K562 (cell line): ENCODE data around the gene GMNN. TPM values are rescaled to one million over a fixed set of nuclear protein-coding genes. Genes with fewer than 3 reads are reported as not detected.

Experiments
- ATAC-seq: fragments of 200-7000 bp; cut with Tn5 transposase; 3 replicates; pipeline ENCODE4 v1.9.1; 2020; ENCODE audit warnings: moderate library complexity
- BruUV-seq: library from RNA; stranded (reverse); fragments of 400-500 nt; replicated peaks from 2 replicates; lab custom pipeline; 2021; lab: Mats Ljungman, UMichigan
- CTCF ChIA-PET: fragments of 300-600 bp; formaldehyde crosslinking; extraction: SDS; loops from one replicate; lab custom pipeline; 2021; ENCODE audit warnings: low intra/inter-chr PET ratio; lab: Yijun Ruan, JAX
- POLR2A ChIA-PET: fragments of 300-600, 350-650 bp; sonication (Branson Sonifier 250); formaldehyde crosslinking; extraction: SDS; loops from one replicate; lab custom pipeline; 2021; ENCODE audit warnings: antibody characterized with exemption, inconsistent platforms; lab: Yijun Ruan, JAX
- DNase-seq, 4 experiments: peaks; one replicate each; pipeline versions ENCODE4 v3.0.0 to v3.0.0-alpha.2; 2011 to 2018; ENCODE audit warnings: low spot score in 3 of 4, mixed read lengths in 3 of 4; ENCODE audit errors: extremely low read depth in 1 of 4
- FAIRE-seq: peaks from 2 replicates; lab custom pipeline; 2011; peaks lifted over from hg19 to GRCh38; lab: Jason Lieb, UNC
- H2AFZ ChIP-seq: 2 replicates; pipeline ENCODE4 v1.6.0; 2011; ENCODE audit warnings: low read depth, low read length, control low read depth, inconsistent platforms
- H3K27ac ChIP-seq: fragments of 200-600 bp; 3 replicates; pipeline ENCODE4 v1.8.0; 2011; ENCODE audit warnings: low read depth, mild to moderate bottlenecking, control low read depth, inconsistent platforms, low read length, moderate library complexity, mixed read lengths; ENCODE audit errors: extremely low read depth
- H3K27me3 ChIP-seq, 2 experiments: fragments of 300-600 bp in 1 of 2; 2 replicates in 1 of 2; 3 replicates in 1 of 2; pipeline versions ENCODE4 v1.6.0 to v1.8.0; 2011; ENCODE audit warnings: inconsistent platforms in 2 of 2, low read length in 2 of 2, mild to moderate bottlenecking in 1 of 2, mixed read lengths in 1 of 2, moderate library complexity in 1 of 2; ENCODE audit not compliant: control insufficient read depth in 2 of 2, insufficient read depth in 2 of 2
- H3K36me3 ChIP-seq: fragments of 300-600 bp; 3 replicates; pipeline ENCODE4 v1.8.0; 2011; ENCODE audit warnings: mild to moderate bottlenecking, low read length, inconsistent platforms; ENCODE audit not compliant: control insufficient read depth, insufficient read depth
- H3K4me1 ChIP-seq, 2 experiments: fragments of 200-600 bp in 1 of 2; replicated peaks in 1 of 2; 2 replicates in 1 of 2; 3 replicates in 1 of 2; pipeline versions ENCODE4 v1.5.1 to v1.8.0; 2011; ENCODE audit warnings: inconsistent platforms in 2 of 2, low read length in 2 of 2, mild to moderate bottlenecking in 1 of 2, mixed read lengths in 1 of 2, moderate library complexity in 1 of 2; ENCODE audit not compliant: control insufficient read depth in 2 of 2, insufficient read depth in 2 of 2
- H3K4me2 ChIP-seq: 2 replicates; pipeline ENCODE4 v1.6.1; 2011; ENCODE audit warnings: low read length, control low read depth, inconsistent platforms, mixed read lengths; ENCODE audit not compliant: insufficient read depth
- H3K4me3 ChIP-seq: fragments of 200-600 bp; sonication (generic), shearing (Covaris generic); 2 replicates; pipeline ENCODE4 v1.5.1; 2016; ENCODE audit warnings: control low read depth, inconsistent platforms
- H3K79me2 ChIP-seq: fragments of 200-600 bp; 3 replicates; pipeline ENCODE4 v1.8.0; 2011; ENCODE audit warnings: low read length, inconsistent platforms; ENCODE audit not compliant: control insufficient read depth, insufficient read depth
- H3K9ac ChIP-seq, 2 experiments: 2 replicates each; pipeline versions ENCODE4 v1.6.0 to v1.6.1; 2011; ENCODE audit warnings: low read depth in 2 of 2, low read length in 2 of 2, control low read depth in 1 of 2, inconsistent platforms in 1 of 2, mild to moderate bottlenecking in 1 of 2, mixed read lengths in 1 of 2; ENCODE audit not compliant: insufficient read depth in 1 of 2
- H3K9me1 ChIP-seq: one replicate; pipeline ENCODE4 v1.6.0; 2011; ENCODE audit warnings: inconsistent platforms, mild to moderate bottlenecking, low read length, moderate library complexity; ENCODE audit not compliant: control insufficient read depth, insufficient read depth
- H3K9me3 ChIP-seq: replicated peaks from 2 replicates; pipeline ENCODE4 v1.5.1; 2011; ENCODE audit warnings: low read depth, low read length, inconsistent platforms; ENCODE audit not compliant: control insufficient read depth, insufficient read depth
- H4K20me1 ChIP-seq: replicated peaks from 2 replicates; pipeline ENCODE4 v1.6.1; 2011; ENCODE audit warnings: low read length, inconsistent platforms, mixed read lengths; ENCODE audit not compliant: control insufficient read depth, insufficient read depth
- ASH1L ChIP-seq: fragments of 450-650 bp; IDR thresholded peaks from 2 replicates; pipeline ENCODE4 v1.6.1; 2018; ENCODE audit warnings: borderline replicate concordance, mild to moderate bottlenecking, low read depth; ENCODE audit not compliant: partially characterized antibody
- CEBPG ChIP-seq, 3 experiments: fragments of 200-800 bp in 1 of 3; sonication (Bioruptor generic) in 1 of 3; sonication (generic) in 1 of 3; formaldehyde crosslinking in 1 of 3; IDR thresholded peaks in 2 of 3; conservative IDR thresholded peaks in 1 of 3; 2 replicates each; pipeline versions ENCODE4 v1.6.1 to v1.8.0; 2016 to 2022; ENCODE audit warnings: missing compliant biosample characterization in 2 of 3, missing genetic modification characterization in 2 of 3, mild to moderate bottlenecking in 1 of 3, missing genetic modification reagents in 1 of 3
- ESRRB ChIP-seq: fragments of 250-450 bp; sonication (Bioruptor Pico); IDR thresholded peaks from 2 replicates; pipeline ENCODE4 v1.5.0; 2020; ENCODE audit warnings: mild to moderate bottlenecking, moderate library complexity, borderline replicate concordance
- ETS2 ChIP-seq: IDR thresholded peaks from 2 replicates; pipeline ENCODE4 v1.6.1; 2016; ENCODE audit warnings: borderline replicate concordance, missing genetic modification characterization, mild to moderate bottlenecking, moderate library complexity, missing compliant biosample characterization; ENCODE audit not compliant: poor library complexity, severe bottlenecking
- KAT2B ChIP-seq: IDR thresholded peaks from one replicate; pipeline ENCODE4 v1.6.1; 2012; ENCODE audit warnings: low read depth, mild to moderate bottlenecking, control low read depth, inconsistent platforms, low read length, moderate library complexity
- KAT7 ChIP-seq: sonication (generic); formaldehyde crosslinking; IDR thresholded peaks from 2 replicates; pipeline ENCODE4 v1.8.0; 2022; ENCODE audit warnings: missing genetic modification reagents, mild to moderate bottlenecking, borderline replicate concordance
- L3MBTL2 ChIP-seq: fragments of 450-650 bp; IDR thresholded peaks from 2 replicates; pipeline ENCODE4 v1.6.1; 2016; ENCODE audit warnings: mild to moderate bottlenecking, moderate library complexity
- MCM2 ChIP-seq: fragments of 450-650 bp; IDR thresholded peaks from 2 replicates; pipeline ENCODE4 v1.6.1; 2017; ENCODE audit warnings: low read depth, mild to moderate bottlenecking
- NFATC3 ChIP-seq: fragments of 450-650 bp; IDR thresholded peaks from 2 replicates; pipeline ENCODE4 v1.6.1; 2017; ENCODE audit warnings: mild to moderate bottlenecking
- POLR3A ChIP-seq: IDR thresholded peaks from 2 replicates; pipeline ENCODE4 v1.6.1; 2011; ENCODE audit warnings: borderline replicate concordance, mild to moderate bottlenecking, moderate library complexity; ENCODE audit not compliant: insufficient read length, insufficient read depth; ENCODE audit errors: extremely low read depth
- RUNX1 ChIP-seq: sonication (generic); IDR thresholded peaks from 2 replicates; pipeline ENCODE4 v1.6.1; 2016; ENCODE audit warnings: antibody characterized with exemption, low read depth
- TAL1 ChIP-seq: fragments of 450-650 bp; IDR thresholded peaks from 2 replicates; pipeline ENCODE4 v1.6.1; 2016; ENCODE audit warnings: mild to moderate bottlenecking
- YY1 ChIP-seq, 3 experiments: IDR thresholded peaks; 2 replicates each; pipeline ENCODE4 v1.6.1; 2011; ENCODE audit warnings: low read length in 2 of 3, mild to moderate bottlenecking in 2 of 3, moderate library complexity in 2 of 3, borderline replicate concordance in 1 of 3, control low read depth in 1 of 3, low read depth in 1 of 3; ENCODE audit not compliant: insufficient read depth in 3 of 3, insufficient replicate concordance in 2 of 3, control insufficient read depth in 1 of 3, insufficient read length in 1 of 3; ENCODE audit errors: extremely low read depth in 1 of 3
- ZKSCAN8 ChIP-seq: fragments of 200-800 bp; sonication (Bioruptor generic); IDR thresholded peaks from 2 replicates; pipeline ENCODE4 v1.6.1; 2016; ENCODE audit warnings: missing genetic modification characterization, missing compliant biosample characterization
- ZNF695 ChIP-seq: fragments of 450-650 bp; formaldehyde crosslinking; IDR thresholded peaks from 2 replicates; pipeline ENCODE4 v1.4.0; 2020; ENCODE audit warnings: mild to moderate bottlenecking, moderate library complexity
- WGBS: fragments of 100-300 bp; shearing (Covaris generic); methylation state at CpG from one replicate; pipeline ENCODE4 v1.1.6; 2016; ENCODE audit warnings: low coverage, mixed read lengths; ENCODE audit not compliant: insufficient coverage; ENCODE audit errors: missing lambda C conversion rate; 5-methylcytosine and 5-hydroxymethylcytosine counted together
- in situ Hi-C: fragments of 300-500 bp; cut with MboI; formaldehyde crosslinking; loops from 4 replicates; pipeline ENCODE4 v1.15.0; 2018; ENCODE audit warnings: inconsistent platforms, mixed read lengths
- intact Hi-C: fragments of 100-400 bp; cut with micrococcal nuclease; formaldehyde crosslinking; loops from 2 replicates; pipeline ENCODE4 v1.14.2; 2022
- polyA plus RNA-seq, 8 experiments: library from polyadenylated mRNA; depleted of rRNA in 4 of 8; stranded (reverse) in 5 of 8; unstranded in 3 of 8; fragments of >200 nt; fragmentation: Nextera tagmentation in 2 of 8; fragmentation: Illumina TruSeq in 1 of 8; extraction: Ambion mirVana in 2 of 8; extraction: Trizol in 1 of 8; gene quantifications; 2 replicates each; pipeline versions ENCODE4 v1.2.1 to v1.2.3, GENCODE V29; 2011 to 2014; ENCODE audit warnings: inconsistent platforms in 1 of 8, missing spikeins in 1 of 8
- total RNA-seq, 7 experiments: library from RNA; depleted of rRNA in 6 of 7; stranded (reverse); fragments of >200 nt in 6 of 7; fragmentation: Illumina TruSeq in 2 of 7; extraction: Trizol in 2 of 7; gene quantifications; 2 replicates each; pipeline versions ENCODE4 v1.2.1 to v1.2.3, GENCODE V29; 2011 to 2021; ENCODE audit warnings: low replicate concordance in 1 of 7
- TF ChIP-seq, protein P1 (sequence below): fragments of 450-650 bp; IDR thresholded peaks from 2 replicates; pipeline ENCODE4 v1.6.1; 2018; ENCODE audit warnings: mild to moderate bottlenecking, low read depth; ENCODE audit not compliant: partially characterized antibody
- TF ChIP-seq, protein P2 (sequence below): fragments of 450-650 bp; IDR thresholded peaks from 2 replicates; pipeline ENCODE4 v1.6.1; 2016; ENCODE audit warnings: mild to moderate bottlenecking
- TF ChIP-seq, protein P3 (sequence below): fragments of 250-450 bp; sonication (Bioruptor Pico); IDR thresholded peaks from 2 replicates; pipeline ENCODE4 v1.8.0; 2022; ENCODE audit warnings: moderate library complexity, mild to moderate bottlenecking, inconsistent platforms

Gene GMNN
- total and polyA plus RNA-seq, 9 of the 15 experiments (the other 6 are each of a cell fraction or from before 2014, with no cell fraction given) = 144 to 370 (median 210) TPM

DNA sequence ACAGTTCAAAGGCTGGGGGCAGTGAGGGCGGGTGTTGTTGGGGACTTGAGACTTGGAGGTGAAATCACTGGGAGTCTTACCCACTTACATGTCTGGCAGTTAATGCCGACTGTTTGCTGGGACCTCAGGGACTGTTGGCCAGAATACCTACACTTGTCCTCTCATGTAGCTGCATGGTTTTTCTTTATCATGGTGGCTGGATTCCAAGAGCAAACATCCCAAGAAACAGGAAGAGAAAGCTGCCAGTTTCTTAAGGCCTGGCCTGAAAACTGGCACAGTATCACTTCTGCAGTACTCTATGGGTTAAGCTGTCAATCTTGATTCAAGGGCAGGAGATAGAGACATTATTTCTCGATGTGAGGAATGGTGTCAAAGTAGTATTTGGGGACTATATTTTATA, 36.0 kb upstream of the GMNN start:
- no peaks in the 10 kb centered on the region for H4K20me1 ChIP-seq
- no peak overlapping the region for H3K4me3 ChIP-seq
- 13% methylated on average over 3 of the region's 3 CpGs for WGBS
- H3K9ac ChIP-seq = 0 out of 4 replicates have a peak overlapping the region, but pooled peaks of 1 of the 2 experiments have one; percentile 10
- BruUV-seq = no TSS peak
- in situ Hi-C loops (no loop called here), intact Hi-C loops (no loop called here)
- CTCF ChIA-PET = no interaction called here
- ATAC-seq = no peak; the same call in 2 of the 3 replicates
- POLR2A ChIA-PET = interaction anchor here (0.7 to 1.4 kb wide), 4 partner anchors 13 to 19 kb away, joined by 3 to 4 read pairs (median 4); partner anchors contain the start of gene C6orf62
- no peaks in the 10 kb centered on the region for H3K9me3 ChIP-seq
- H3K79me2 ChIP-seq = no peaks in the 10 kb centered on the region
- TF ChIP-seq, protein P1, sequence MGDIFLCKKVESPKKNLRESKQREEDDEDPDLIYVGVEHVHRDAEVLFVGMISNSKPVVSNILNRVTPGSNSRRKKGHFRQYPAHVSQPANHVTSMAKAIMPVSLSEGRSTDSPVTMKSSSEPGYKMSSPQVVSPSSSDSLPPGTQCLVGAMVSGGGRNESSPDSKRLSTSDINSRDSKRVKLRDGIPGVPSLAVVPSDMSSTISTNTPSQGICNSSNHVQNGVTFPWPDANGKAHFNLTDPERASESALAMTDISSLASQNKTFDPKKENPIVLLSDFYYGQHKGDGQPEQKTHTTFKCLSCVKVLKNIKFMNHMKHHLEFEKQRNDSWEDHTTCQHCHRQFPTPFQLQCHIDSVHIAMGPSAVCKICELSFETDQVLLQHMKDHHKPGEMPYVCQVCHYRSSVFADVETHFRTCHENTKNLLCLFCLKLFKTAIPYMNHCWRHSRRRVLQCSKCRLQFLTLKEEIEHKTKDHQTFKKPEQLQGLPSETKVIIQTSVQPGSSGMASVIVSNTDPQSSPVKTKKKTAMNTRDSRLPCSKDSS = no peak
- TF ChIP-seq ASH1L (no peak), KAT2B (no peak), POLR3A (no peak), TAL1 (no peak), ESRRB (CRISPR knock-in tag) (no peak), L3MBTL2 (no peak), CEBPG (CRISPR knock-in tag; IDR thresholded peaks at IDR 0.05) (no peak), CEBPG (tag; conservative IDR thresholded peaks at IDR 0.05 in 1 of 2, IDR thresholded peaks at IDR 0.05 in 1 of 2) (no peak), NFATC3 (no peak), KAT7 (CRISPR knock-in tag) (no peak), ZNF695 (CRISPR knock-in tag) (no peak), RUNX1 (no peak), MCM2 (no peak), ZKSCAN8 (CRISPR knock-in tag) (no peak), YY1 (IDR thresholded peaks at IDR 0.05; ENCODE audit: borderline replicate concordance in 1 of 3, control insufficient read depth in 1 of 3, extremely low read depth in 1 of 3, insufficient read depth in 3 of 3, insufficient read length in 1 of 3, insufficient replicate concordance in 2 of 3, low read depth in 1 of 3, low read length in 2 of 3) (no peak), ETS2 (no peak)
- TF ChIP-seq, protein P2, sequence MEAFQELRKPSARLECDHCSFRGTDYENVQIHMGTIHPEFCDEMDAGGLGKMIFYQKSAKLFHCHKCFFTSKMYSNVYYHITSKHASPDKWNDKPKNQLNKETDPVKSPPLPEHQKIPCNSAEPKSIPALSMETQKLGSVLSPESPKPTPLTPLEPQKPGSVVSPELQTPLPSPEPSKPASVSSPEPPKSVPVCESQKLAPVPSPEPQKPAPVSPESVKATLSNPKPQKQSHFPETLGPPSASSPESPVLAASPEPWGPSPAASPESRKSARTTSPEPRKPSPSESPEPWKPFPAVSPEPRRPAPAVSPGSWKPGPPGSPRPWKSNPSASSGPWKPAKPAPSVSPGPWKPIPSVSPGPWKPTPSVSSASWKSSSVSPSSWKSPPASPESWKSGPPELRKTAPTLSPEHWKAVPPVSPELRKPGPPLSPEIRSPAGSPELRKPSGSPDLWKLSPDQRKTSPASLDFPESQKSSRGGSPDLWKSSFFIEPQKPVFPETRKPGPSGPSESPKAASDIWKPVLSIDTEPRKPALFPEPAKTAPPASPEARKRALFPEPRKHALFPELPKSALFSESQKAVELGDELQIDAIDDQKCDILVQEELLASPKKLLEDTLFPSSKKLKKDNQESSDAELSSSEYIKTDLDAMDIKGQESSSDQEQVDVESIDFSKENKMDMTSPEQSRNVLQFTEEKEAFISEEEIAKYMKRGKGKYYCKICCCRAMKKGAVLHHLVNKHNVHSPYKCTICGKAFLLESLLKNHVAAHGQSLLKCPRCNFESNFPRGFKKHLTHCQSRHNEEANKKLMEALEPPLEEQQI = no peak
- TF ChIP-seq, protein P3, sequence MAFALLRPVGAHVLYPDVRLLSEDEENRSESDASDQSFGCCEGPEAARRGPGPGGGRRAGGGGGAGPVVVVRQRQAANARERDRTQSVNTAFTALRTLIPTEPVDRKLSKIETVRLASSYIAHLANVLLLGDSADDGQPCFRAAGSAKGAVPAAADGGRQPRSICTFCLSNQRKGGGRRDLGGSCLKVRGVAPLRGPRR (CRISPR knock-in tag) = no peak
- TF ChIP-seq, all 486 proteins: peak for 0
- no peaks in the 10 kb centered on the region for H3K36me3 ChIP-seq
- peak overlapping the region; percentile 45; the same call in 1 of the 2 replicates for H2AFZ ChIP-seq
- no peak overlapping the region for H3K27ac ChIP-seq
- no peaks in the 10 kb centered on the region for H3K27me3 ChIP-seq
- DNase-seq (no peak), FAIRE-seq (no peak)
- H3K4me2 ChIP-seq = no peak overlapping the region
- H3K9me1 ChIP-seq = no peaks in the 10 kb centered on the region
- H3K4me1 ChIP-seq = peaks cover 0 to 13% of the 10 kb centered on the region in 2 experiments; a peak in 4 of 5 replicates
